Astrocyte of the cerebellum (primary cell): Measurements from ENCODE around the gene CHL1.

Source experiments
- DNase-seq: peaks from one replicate; pipeline ENCODE4 v3.0.0-alpha.2; 2011; ENCODE audit warnings: low read depth
- H3K4me3 ChIP-seq: 2 replicates; pipeline ENCODE4 v1.5.1; 2011; ENCODE audit warnings: mild to moderate bottlenecking, low read depth, low read length, moderate library complexity
- CTCF ChIP-seq: IDR thresholded peaks from 2 replicates; pipeline ENCODE4 v1.5.1; 2012; ENCODE audit warnings: low read length, low read depth, moderate library complexity, mild to moderate bottlenecking; ENCODE audit errors: missing control alignments
- in situ Hi-C: cut with HindIII; loops from 2 replicates; pipeline ENCODE4 v1.10.0; 2017; ENCODE audit warnings: low sequenced_read_pairs

Gene CHL1

GRCh38 chr3:294581-294980, 98.0 kb downstream of the CHL1 start:
- no peak for TF ChIP-seq CTCF
- no peak for DNase-seq
- no peak overlapping the region for H3K4me3 ChIP-seq
- in situ Hi-C loops, result no loop called here

- H3K4me3 ChIP-seq, result no peak overlapping the region
- DNase-seq, result no peak
Observed at GRCh38 chr3:295166-295565, 98.6 kb downstream of the CHL1 start.

GRCh38 chr3:297585-297984, 101.0 kb downstream of the CHL1 start:
- in situ Hi-C loops, result no loop called here
- no peak for DNase-seq
- no peak for TF ChIP-seq CTCF
- no peak overlapping the region for H3K4me3 ChIP-seq

More at GRCh38 chr3:295166-295565, 98.6 kb downstream of the CHL1 start:
- TF ChIP-seq CTCF, result no peak
- in situ Hi-C loops, result no loop called here

- TF ChIP-seq CTCF, result no peak
- DNase-seq, result no peak
- H3K4me3 ChIP-seq, result no peak overlapping the region
- in situ Hi-C loops, result no loop called here
Observed at GRCh38 chr3:299590-300301, 103.2 kb downstream of the CHL1 start.

GRCh38 chr3:307182-307581, 110.6 kb downstream of the CHL1 start:
- no peak for TF ChIP-seq CTCF
- in situ Hi-C loops, result no loop called here
- DNase-seq, result no peak
- H3K4me3 ChIP-seq, result no peak overlapping the region

- DNase-seq, result no peak
- in situ Hi-C loops, result no loop called here
- no peak for TF ChIP-seq CTCF
- H3K4me3 ChIP-seq, result peak overlapping the region; percentile 21
Observed at GRCh38 chr3:308597-309321, 112.2 kb downstream of the CHL1 start.
